Breast epithelium (tissue), 4 donors: Measurements from ENCODE around the gene HMCN1. TPM values are rescaled to one million over a fixed set of nuclear protein-coding genes. Genes with fewer than 3 reads are reported as not detected.

Experiments used
- DNase-seq, 2 donors: peaks; one replicate each; pipeline ENCODE4 v3.0.0-alpha.2; 2019; ENCODE audit warnings: low spot score in 2 of 2
- H3K27ac ChIP-seq, 2 donors: fragments of 200-600 bp; sonication (generic) in 1 of 2; one replicate each; pipeline ENCODE4 v1.5.1; 2016 to 2019; ENCODE audit warnings: mild to moderate bottlenecking in 1 of 2
- H3K27me3 ChIP-seq, 2 donors: fragments of 200-600 bp; sonication (generic) in 1 of 2; one replicate each; pipeline versions ENCODE4 v1.5.1 to v1.6.0; 2017 to 2019; ENCODE audit warnings: control low read depth in 1 of 2, mild to moderate bottlenecking in 1 of 2
- H3K36me3 ChIP-seq: fragments of 200-600 bp; one replicate; pipeline ENCODE4 v1.5.1; 2019
- H3K4me1 ChIP-seq, 2 donors: fragments of 200-600 bp; sonication (generic); one replicate each; pipeline ENCODE4 v1.5.1; 2016 to 2019; ENCODE audit warnings: control low read depth in 1 of 2
- H3K4me3 ChIP-seq, 3 donors: fragments of 200-600 bp; sonication (generic); 1 replicate in 2 of 3; 2 replicates in 1 of 3; pipeline ENCODE4 v1.5.1; 2016 to 2019; ENCODE audit warnings: mild to moderate bottlenecking in 3 of 3, moderate library complexity in 2 of 3
- H3K9me3 ChIP-seq, 2 donors: fragments of 200-600 bp; sonication (generic) in 1 of 2; one replicate each; pipeline ENCODE4 v1.5.1; 2016 to 2019; ENCODE audit warnings: control low read depth in 1 of 2
- POLR2A ChIP-seq: fragments of 450-650 bp; IDR thresholded peaks from one replicate; pipeline ENCODE4 v1.6.1; 2016; ENCODE audit warnings: antibody characterized with exemption, mild to moderate bottlenecking, moderate library complexity
- POLR2AphosphoS5 ChIP-seq, 3 donors: sonication (generic); formaldehyde crosslinking; IDR thresholded peaks; one replicate each; pipeline ENCODE4 v1.6.1; 2017; ENCODE audit warnings: antibody characterized with exemption in 3 of 3
- intact Hi-C: fragments of 100-400 bp; cut with DNase I; formaldehyde crosslinking; loops from one replicate; pipeline ENCODE4 v1.15.1; 2023; ENCODE audit warnings: low total_unique reads
- total RNA-seq, 3 donors: library from RNA; depleted of rRNA; stranded (reverse); fragments of >200 nt; gene quantifications; one replicate each; pipeline ENCODE4 v1.1.0, GENCODE V29; 2016
- TF ChIP-seq, protein P1 (sequence below), 3 donors: fragments of 450-650 bp; IDR thresholded peaks; one replicate each; pipeline ENCODE4 v1.5.1; 2016 to 2017; ENCODE audit warnings: antibody characterized with exemption in 3 of 3, mild to moderate bottlenecking in 3 of 3, moderate library complexity in 3 of 3

Gene HMCN1
- total RNA-seq, 3 donors from 2014 or later, result 7.8 to 18.4 (median 11.9) TPM

DNA sequence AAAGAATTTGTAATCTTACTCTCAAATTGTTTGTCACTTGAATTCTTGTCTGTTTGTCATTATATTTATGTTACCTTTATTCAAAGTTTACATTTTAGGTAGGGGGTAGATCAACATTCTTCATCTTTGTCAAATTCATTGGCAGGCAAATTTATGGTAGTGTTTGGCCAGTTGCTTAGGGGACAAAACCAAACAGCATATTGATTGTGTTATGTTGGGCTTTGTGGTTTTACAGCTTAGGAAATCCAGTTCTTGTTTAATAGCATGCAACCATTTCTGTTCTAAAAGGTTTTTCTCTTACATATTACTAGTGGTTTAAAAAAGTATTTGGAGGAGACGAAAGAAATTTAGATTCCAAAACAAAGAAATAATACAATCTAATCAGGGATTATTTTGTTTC, 91.4 kb downstream of the HMCN1 start:
- H3K27ac ChIP-seq, result no peak overlapping the region
- DNase-seq, result no peak
- no peak overlapping the region for H3K4me3 ChIP-seq
- intact Hi-C loops, result no loop called here
- H3K27me3 ChIP-seq, result no peaks in the 10 kb centered on the region
- no peaks in the 10 kb centered on the region for H3K9me3 ChIP-seq
- no peaks in the 10 kb centered on the region for H3K4me1 ChIP-seq
- no peaks in the 10 kb centered on the region for H3K36me3 ChIP-seq
- TF ChIP-seq POLR2A (no peak), POLR2AphosphoS5 (IDR thresholded peaks at IDR 0.05) (no peak)
- TF ChIP-seq, protein P1, sequence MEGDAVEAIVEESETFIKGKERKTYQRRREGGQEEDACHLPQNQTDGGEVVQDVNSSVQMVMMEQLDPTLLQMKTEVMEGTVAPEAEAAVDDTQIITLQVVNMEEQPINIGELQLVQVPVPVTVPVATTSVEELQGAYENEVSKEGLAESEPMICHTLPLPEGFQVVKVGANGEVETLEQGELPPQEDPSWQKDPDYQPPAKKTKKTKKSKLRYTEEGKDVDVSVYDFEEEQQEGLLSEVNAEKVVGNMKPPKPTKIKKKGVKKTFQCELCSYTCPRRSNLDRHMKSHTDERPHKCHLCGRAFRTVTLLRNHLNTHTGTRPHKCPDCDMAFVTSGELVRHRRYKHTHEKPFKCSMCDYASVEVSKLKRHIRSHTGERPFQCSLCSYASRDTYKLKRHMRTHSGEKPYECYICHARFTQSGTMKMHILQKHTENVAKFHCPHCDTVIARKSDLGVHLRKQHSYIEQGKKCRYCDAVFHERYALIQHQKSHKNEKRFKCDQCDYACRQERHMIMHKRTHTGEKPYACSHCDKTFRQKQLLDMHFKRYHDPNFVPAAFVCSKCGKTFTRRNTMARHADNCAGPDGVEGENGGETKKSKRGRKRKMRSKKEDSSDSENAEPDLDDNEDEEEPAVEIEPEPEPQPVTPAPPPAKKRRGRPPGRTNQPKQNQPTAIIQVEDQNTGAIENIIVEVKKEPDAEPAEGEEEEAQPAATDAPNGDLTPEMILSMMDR (IDR thresholded peaks at IDR 0.05), result no peak

DNA sequence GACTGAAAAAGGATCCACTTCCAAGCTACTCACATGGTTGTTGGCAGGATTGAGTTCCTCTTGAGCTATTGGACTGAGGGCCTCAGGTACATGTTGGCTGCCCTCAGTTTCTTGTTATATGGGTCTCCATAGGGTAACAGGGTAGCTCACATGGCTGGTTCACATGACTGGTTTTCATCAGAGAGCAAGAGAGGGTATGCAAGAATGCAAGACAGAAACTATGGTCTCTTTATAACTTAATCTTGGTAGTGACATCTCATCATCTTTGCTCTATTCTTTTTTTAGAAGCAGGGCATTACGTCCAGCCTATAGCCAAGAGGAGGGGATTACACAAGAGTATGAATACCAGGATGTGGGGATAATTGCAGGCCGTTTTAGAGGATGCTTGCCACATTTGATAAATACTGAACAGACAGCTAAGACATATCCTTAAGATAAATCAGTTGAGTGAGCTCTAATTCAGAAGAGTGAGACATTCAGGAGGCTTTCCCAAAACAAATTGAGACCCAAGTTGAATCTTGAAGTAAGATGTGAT, 100.2 kb downstream of the HMCN1 start:
- intact Hi-C loops, result no loop called here
- Histone ChIP-seq H3K36me3 (no peaks in the 10 kb centered on the region), H3K4me3 (no peak overlapping the region), H3K27me3 (no peaks in the 10 kb centered on the region), H3K4me1 (no peaks in the 10 kb centered on the region), H3K27ac (no peak overlapping the region), H3K9me3 (no peaks in the 10 kb centered on the region)
- TF ChIP-seq, protein P1 (IDR thresholded peaks at IDR 0.05), result no peak
- no peak for TF ChIP-seq POLR2A
- no peak for TF ChIP-seq POLR2AphosphoS5 (IDR thresholded peaks at IDR 0.05)
- DNase-seq, result no peak

DNA sequence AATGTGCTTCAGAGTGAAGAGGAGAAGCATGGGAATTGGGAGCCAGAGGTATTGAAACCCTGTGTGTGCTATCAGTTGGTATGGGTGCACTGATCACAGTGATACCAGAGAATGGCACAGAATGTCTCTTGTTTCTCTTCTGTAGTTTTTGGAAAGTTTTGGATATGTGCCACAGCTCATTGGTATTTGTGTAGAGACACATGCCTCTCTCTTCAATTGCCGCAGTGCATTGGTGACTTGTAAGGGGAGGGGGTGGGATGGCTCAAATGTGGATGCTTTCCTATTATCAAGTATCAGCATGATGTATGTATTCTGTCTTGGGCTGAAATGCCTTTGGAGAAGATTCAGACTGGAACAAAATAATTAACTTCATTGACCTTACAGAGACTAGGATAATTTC, 101.0 kb downstream of the HMCN1 start:
- DNase-seq, result no peak
- H3K27ac ChIP-seq, result no peak overlapping the region
- no peaks in the 10 kb centered on the region for H3K4me1 ChIP-seq
- intact Hi-C loops, result no loop called here
- H3K9me3 ChIP-seq, result no peaks in the 10 kb centered on the region
- H3K36me3 ChIP-seq, result no peaks in the 10 kb centered on the region
- no peak for TF ChIP-seq POLR2A
- no peak for TF ChIP-seq POLR2AphosphoS5 (IDR thresholded peaks at IDR 0.05)
- TF ChIP-seq, protein P1 (IDR thresholded peaks at IDR 0.05), result no peak
- H3K4me3 ChIP-seq, result no peak overlapping the region
- H3K27me3 ChIP-seq, result no peaks in the 10 kb centered on the region

DNA sequence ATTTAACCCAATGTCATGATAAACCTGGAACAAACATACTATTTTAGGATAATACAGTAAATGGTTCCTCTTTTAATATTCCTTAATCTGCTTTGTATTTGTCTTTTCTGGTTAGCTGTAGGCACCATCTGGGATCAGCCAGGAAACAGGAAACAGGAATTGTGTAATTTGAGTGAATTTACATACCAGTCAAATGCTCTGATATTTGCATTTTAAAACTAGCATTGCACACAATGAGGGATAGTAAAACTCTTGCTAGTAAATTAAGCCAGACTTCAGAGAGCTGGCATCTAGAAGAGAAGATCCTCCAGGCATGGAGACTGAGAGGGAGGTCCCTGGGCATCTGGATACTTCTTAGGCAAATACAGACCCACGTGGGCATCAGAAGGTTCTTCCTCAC, 103.5 kb downstream of the HMCN1 start:
- Histone ChIP-seq H3K27me3 (no peaks in the 10 kb centered on the region), H3K27ac (no peak overlapping the region), H3K36me3 (no peaks in the 10 kb centered on the region), H3K4me1 (no peaks in the 10 kb centered on the region), H3K4me3 (no peak overlapping the region), H3K9me3 (no peaks in the 10 kb centered on the region)
- TF ChIP-seq POLR2AphosphoS5 (IDR thresholded peaks at IDR 0.05) (no peak), POLR2A (no peak)
- TF ChIP-seq, protein P1 (IDR thresholded peaks at IDR 0.05), result no peak
- intact Hi-C loops, result no loop called here
- DNase-seq, result no peak

DNA sequence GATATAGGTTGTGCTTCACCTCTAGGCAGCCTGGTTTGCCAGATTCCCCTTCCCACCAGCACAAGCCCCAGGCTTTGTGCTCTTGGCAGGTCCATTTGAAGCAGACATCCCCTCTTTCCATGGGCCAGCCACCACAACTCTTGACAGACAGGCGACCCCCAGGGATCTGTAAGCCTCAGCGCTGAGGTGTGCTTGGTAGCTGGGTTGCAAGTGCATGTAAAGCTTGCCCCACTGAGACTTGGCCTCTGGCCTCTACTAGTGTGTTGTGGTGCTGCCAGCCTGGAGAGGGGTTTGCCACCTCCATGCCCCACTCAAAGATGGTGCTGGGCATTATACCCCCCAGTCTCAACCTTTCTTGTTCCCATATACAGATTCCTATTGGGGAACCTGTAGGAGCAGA, 103.9 kb downstream of the HMCN1 start:
- no peaks in the 10 kb centered on the region for H3K9me3 ChIP-seq
- no peaks in the 10 kb centered on the region for H3K4me1 ChIP-seq
- no peak overlapping the region for H3K4me3 ChIP-seq
- DNase-seq, result no peak
- intact Hi-C loops, result no loop called here
- TF ChIP-seq, protein P1 (IDR thresholded peaks at IDR 0.05), result no peak
- TF ChIP-seq POLR2AphosphoS5 (IDR thresholded peaks at IDR 0.05), result no peak
- H3K27ac ChIP-seq, result no peak overlapping the region
- H3K36me3 ChIP-seq, result no peaks in the 10 kb centered on the region
- no peaks in the 10 kb centered on the region for H3K27me3 ChIP-seq
